Lower leg skin (tissue), 4 donors: ENCODE data around the gene KRT1. TPM values are rescaled to one million over a fixed set of nuclear protein-coding genes. Genes with fewer than 3 reads are reported as not detected.

ENCODE experiments used
- DNase-seq, 2 donors: peaks; one replicate each; pipeline ENCODE4 v3.0.0-alpha.2; 2019; ENCODE audit warnings: low spot score in 2 of 2
- H3K4me3 ChIP-seq: fragments of 200-600 bp; sonication (generic); 2 replicates; pipeline ENCODE4 v1.5.1; 2017; ENCODE audit warnings: mild to moderate bottlenecking, low read depth; ENCODE audit not compliant: poor library complexity, severe bottlenecking
- POLR2A ChIP-seq, 2 donors: fragments of 450-650 bp; IDR thresholded peaks; one replicate each; pipeline ENCODE4 v1.6.1; 2016 to 2017; ENCODE audit warnings: antibody characterized with exemption in 2 of 2, mild to moderate bottlenecking in 1 of 2, moderate library complexity in 1 of 2
- WGBS, 2 donors: methylation state at CpG; one replicate each; pipeline ENCODE4 v1.1.5; 2018; 5-methylcytosine and 5-hydroxymethylcytosine counted together
- intact Hi-C: fragments of 100-400 bp; cut with DNase I; formaldehyde crosslinking; loops from one replicate; pipeline ENCODE4 v1.15.0; 2023; ENCODE audit warnings: low total_unique reads
- total RNA-seq, 4 donors: library from RNA; depleted of rRNA; stranded (reverse); fragments of >200 nt; gene quantifications; one replicate each; pipeline ENCODE4 v1.1.0, GENCODE V29; 2016
- TF ChIP-seq, protein P1 (sequence below), 3 donors: fragments of 450-650 bp; IDR thresholded peaks; one replicate each; pipeline ENCODE4 v1.5.1; 2016; ENCODE audit warnings: antibody characterized with exemption in 3 of 3, mild to moderate bottlenecking in 3 of 3, moderate library complexity in 2 of 3

Gene KRT1
- total RNA-seq, 4 donors from 2014 or later = 5,671 to 8,911 (median 6,268) TPM

DNA sequence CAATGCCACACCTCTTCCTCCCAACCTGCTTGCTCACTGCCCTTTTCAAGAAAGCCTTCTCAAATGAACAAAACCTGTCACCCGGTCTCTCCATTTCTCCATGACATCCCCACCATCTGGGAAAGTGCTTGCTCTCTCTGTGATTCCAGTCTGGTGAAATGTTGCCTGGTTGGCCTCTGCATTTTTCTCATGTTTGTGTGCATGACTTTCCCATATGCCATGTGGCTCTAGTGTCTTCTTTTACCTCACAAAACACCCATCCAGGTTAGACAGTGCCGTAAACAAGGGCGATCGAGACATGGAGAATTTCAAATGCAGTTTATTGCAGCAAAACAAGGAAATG lies 5.8 kb downstream of the KRT1 start:
- H3K4me3 ChIP-seq = no peak overlapping the region
- 79 to 86% methylated on average over 4 of the region's 4 CpGs for WGBS, 2 donors
- TF ChIP-seq, protein P1, sequence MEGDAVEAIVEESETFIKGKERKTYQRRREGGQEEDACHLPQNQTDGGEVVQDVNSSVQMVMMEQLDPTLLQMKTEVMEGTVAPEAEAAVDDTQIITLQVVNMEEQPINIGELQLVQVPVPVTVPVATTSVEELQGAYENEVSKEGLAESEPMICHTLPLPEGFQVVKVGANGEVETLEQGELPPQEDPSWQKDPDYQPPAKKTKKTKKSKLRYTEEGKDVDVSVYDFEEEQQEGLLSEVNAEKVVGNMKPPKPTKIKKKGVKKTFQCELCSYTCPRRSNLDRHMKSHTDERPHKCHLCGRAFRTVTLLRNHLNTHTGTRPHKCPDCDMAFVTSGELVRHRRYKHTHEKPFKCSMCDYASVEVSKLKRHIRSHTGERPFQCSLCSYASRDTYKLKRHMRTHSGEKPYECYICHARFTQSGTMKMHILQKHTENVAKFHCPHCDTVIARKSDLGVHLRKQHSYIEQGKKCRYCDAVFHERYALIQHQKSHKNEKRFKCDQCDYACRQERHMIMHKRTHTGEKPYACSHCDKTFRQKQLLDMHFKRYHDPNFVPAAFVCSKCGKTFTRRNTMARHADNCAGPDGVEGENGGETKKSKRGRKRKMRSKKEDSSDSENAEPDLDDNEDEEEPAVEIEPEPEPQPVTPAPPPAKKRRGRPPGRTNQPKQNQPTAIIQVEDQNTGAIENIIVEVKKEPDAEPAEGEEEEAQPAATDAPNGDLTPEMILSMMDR (IDR thresholded peaks at IDR 0.05) = no peak
- no peak for TF ChIP-seq POLR2A (IDR thresholded peaks at IDR 0.05)
- intact Hi-C loops = no loop called here
- DNase-seq = no peak

DNA sequence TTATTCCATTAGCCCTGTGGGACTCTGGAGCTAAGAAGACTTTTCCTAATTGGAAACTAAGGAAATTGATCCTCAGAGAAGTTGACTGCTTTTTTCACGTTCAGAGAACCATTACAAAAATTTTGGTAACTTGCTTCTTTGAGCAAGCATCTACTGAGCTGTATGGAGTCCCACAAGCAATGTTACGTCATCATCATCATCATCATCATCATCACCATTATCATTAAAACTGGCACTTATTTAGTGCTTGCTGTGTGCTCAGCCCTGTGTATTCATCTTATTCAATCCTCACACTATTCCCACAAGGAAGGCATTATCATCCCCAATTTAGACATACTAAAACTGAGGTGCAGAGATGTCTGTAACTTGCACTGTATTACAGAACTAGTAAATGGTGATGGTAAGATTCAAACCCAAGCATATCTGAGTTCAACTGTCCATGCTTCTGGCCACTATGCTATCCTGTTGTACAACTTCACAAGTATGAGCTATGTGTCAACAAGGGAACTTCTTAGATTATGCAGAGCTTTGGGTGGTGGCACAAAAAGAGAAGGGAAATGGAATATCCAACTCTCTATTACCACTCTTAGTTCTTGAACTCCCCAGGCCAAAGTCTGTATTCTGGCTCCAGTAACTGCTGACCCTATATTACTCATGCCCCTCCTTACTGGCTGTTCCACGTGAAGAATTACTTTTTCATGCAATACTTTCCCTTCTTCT lies 6.3 kb downstream of the KRT1 start:
- TF ChIP-seq POLR2A (IDR thresholded peaks at IDR 0.05) = no peak
- TF ChIP-seq, protein P1 (IDR thresholded peaks at IDR 0.05) = no peak
- 63 to 65% methylated on average over 3 of the region's 3 CpGs for WGBS, 2 donors
- DNase-seq = no peak
- intact Hi-C loops = no loop called here
- H3K4me3 ChIP-seq = no peak overlapping the region

DNA sequence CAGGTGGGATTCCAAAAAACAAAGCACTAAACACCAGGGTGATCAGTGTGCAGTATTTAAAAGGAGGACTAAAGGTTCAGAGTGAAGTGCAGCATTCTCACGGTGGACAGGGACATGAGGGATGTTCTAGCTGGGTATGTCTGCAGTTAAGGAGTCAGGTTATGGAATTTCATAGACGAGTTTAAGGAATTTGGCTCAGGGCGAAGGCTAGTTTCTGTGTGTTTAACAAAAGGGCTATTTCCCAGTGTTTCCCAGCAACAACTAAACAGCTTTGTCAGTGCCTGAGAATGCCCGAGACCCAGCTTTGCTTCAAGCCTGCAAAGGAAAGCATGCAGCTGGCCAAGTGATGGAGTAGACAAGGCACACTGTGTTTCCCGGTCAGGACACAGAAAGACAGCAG lies 7.0 kb downstream of the KRT1 start:
- no peak for DNase-seq
- TF ChIP-seq POLR2A (IDR thresholded peaks at IDR 0.05) = no peak
- TF ChIP-seq, protein P1 (IDR thresholded peaks at IDR 0.05) = no peak
- WGBS, 2 donors = 67 to 77% methylated on average over 5 of the region's 5 CpGs
- H3K4me3 ChIP-seq = no peak overlapping the region
- intact Hi-C loops = no loop called here

DNA sequence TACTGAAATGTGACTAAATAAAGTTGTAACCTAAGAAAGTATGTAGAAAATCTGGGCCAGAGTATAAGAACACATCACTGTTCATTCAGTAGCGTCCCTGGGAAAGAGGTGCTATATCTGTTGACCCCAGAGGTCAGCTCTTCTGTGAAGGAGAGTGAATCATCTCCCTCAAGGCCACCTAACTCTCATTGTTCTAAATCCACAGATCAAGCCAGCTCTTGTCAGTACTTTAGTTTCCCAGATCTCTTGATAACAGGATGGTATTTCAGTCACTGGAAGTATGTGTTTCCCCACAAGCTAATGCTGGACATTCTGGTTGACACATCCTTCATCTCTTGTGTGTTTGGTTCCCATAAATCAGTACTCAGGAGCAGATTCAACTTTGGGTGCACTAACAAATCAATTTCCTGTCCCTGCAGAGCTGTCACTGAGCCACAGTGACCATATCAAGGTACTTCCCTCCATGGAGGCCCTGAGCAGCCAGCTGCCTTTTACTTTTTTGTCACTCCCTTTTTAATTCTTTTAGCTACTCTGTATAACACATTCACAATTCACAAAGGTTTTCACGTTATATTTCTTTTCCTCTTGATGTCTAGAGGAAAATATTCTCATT lies 7.8 kb downstream of the KRT1 start:
- TF ChIP-seq, protein P1 (IDR thresholded peaks at IDR 0.05) = no peak
- no peak for TF ChIP-seq POLR2A (IDR thresholded peaks at IDR 0.05)
- 52 to 58% methylated on average over 2 of the region's 2 CpGs for WGBS, 2 donors
- intact Hi-C loops = no loop called here
- DNase-seq = no peak
- no peak overlapping the region for H3K4me3 ChIP-seq

DNA sequence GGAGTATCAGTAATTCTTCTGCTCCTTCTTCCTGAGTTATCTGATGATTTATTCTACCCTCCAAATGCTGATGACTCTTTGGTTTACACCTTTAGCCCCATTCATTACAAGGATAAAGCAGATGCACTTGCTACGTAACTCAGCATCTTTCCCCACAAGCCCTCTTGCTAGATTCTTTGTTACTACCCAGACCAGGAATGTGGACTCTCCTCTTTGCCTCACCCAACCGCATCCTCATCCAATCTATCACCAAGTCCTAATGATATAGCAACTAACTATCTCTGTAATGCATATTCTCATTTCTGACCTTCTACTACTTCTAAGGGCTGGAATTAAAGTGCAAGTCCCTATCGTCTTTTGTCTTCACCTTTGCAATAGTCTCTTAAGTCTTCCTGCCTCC lies 9.2 kb downstream of the KRT1 start:
- intact Hi-C loops = no loop called here
- WGBS, 2 donors = 88 to 93% methylated on average over 3 of the region's 3 CpGs
- no peak overlapping the region for H3K4me3 ChIP-seq
- no peak for DNase-seq
- TF ChIP-seq, protein P1 (IDR thresholded peaks at IDR 0.05) = no peak
- TF ChIP-seq POLR2A (IDR thresholded peaks at IDR 0.05) = no peak
